Activated gamma-delta T cell treated with Interleukin-2 at 50 U/mL for 16 hours (primary cell): ENCODE results near the gene NUP93.
"Not testable (repeated sequence)": the region's sequence is repeated elsewhere in the genome, so short reads cannot be mapped to it uniquely, and the experiment has no call there.

ENCODE experiments used
- DNase-seq: peaks from one replicate; pipeline ENCODE4 v3.0.0-alpha.2; 2020

The NUP93 gene

DNA sequence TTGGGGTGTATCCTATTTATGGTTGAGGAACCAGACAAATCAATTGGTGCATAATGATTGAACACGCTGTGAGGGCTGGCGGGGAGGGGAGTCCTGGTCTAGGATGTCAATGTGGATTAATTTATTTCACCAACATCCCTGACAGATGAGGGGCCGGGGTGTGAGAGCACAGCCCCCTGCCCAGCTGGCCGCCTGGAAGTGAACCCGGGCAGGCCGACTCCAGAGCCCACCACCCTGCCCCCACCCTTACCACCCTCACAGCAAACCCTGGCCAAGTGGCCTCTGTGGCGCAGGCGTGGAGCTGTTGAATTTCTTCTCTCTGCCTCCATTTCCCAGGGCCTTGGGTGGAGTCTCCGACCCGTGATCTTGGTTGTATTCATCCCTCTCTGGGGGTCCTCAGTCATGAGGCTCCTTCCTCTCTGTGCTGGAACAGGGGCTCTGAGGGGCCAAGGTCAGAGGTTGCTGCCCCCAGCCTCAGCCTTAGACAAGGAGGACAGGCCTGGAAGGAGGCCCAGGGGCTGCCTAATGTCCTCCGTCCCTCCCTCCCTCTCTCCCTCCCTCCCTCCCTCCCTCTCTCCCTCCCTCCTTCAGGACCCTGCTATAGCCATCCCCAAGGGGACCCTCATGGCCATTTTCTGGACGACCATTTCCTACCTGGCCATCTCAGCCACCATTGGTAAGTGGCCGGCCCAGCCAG, 147.7 kb downstream of the NUP93 start:
- DNase-seq, result no peak

DNA sequence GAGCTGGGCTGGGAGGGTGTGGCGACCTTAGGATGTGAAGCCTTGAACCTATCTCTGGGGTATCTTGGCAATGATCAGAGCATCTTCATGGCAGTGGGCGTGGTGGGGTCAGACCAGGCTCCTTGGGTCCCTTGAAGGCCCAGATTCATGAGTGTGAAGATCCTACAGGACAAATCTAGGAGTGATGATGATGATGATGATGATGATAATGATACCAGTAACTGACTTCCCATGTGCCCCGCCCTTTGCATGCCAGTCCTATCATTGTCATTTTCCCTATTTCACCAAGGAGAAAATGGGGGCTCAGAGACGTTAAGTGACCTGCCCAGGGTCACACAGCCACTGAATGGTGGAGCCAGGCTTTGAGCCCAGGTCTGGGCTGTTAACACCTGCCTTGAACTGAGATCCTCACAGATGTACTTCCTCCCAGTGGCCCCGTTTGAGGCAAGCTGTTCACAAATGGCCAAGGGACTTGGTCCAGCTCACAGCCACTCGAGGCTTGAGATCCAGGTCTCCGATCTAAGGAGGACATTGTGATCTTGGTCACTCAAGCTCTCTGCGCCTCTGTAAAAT, 148.4 kb downstream of the NUP93 start:
- DNase-seq, result no peak

DNA sequence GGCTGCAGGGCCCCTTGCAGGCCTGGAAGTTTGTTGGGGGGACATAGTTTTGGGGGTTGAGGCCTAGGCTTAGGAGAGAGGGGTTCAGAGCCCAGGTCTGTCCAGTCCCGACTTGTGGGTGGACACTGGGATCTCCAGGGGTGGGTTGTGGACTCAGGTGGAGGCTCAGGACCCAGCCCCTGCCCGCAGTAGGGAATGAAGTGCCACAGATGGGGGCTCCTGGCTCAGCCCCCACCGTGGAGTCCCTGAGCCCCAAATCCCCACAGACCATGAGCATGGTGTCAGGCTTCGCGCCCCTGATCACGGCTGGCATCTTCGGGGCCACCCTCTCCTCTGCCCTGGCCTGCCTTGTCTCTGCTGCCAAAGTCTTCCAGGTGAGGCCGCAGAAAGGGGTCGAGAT, 149.3 kb downstream of the NUP93 start:
- no peak for DNase-seq

DNA sequence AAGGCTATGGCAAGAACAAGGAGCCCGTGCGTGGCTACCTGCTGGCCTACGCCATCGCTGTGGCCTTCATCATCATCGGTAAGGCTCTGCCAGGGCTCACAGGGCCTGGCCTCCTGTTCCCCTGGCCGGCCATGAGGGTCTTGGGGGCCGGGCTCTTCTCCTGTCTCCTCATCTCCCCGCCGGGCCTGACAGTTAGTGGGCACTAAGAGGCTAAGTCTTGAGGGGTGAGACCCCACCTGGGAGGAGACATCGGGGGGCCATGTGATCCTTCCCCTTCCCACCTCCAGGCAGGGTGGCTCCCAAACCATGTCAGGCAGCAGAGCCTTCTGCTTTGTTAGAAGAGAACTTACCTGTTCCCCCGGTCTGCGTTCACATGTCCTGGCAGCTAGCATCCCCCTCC, 150.2 kb downstream of the NUP93 start:
- DNase-seq, result no peak

DNA sequence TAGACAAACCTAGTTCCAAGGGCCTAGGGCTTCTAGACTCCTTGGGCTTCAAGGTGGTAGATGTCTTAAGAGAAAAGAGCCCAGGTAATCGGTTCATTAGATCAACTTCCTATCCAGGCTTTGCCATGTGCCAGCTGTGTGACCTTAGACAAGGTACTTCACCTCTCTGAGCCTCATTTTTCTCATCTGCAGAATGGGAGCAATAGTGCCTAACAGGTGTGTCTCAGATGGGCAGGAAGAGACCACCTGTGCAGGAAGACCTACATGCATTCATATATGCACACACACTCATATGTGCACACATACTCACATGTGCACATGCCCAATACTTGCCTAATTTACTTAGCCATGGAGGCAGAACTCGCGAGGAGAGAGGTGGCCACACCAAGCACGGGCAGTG, 150.8 kb downstream of the NUP93 start:
- DNase-seq, result no peak

DNA sequence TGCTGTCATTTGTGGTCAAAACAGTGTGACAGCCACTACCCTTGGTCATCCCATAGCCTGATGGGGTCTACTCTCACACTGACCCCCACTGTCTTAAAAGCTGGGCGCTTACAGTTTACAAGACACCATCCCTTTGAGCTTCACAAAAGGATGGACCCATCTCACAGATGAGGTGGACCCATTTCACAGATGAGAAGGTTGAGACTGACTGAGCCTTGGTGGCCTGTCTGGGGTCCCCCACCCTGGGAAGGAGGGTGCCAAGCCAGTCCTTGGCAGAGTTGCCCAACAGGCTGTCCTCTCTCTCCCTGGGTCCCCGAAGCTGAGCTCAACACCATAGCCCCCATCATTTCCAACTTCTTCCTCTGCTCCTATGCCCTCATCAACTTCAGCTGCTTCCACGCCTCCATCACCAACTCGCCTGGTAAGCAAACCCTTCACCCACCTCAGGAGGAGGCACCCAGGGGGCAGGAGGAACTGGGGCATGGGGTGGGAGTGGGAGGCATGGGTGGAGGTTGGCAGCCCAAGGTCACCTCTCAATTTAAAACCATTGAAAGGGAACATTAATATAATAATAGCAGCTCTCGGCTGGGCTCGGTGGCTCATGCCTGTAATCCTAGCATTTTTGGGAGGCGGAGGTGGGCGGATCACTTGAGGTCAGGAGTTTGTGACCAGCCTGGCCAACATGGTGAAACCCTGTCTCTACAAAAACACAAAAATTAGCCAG, 152.3 kb downstream of the NUP93 start:
- no peak for DNase-seq

DNA sequence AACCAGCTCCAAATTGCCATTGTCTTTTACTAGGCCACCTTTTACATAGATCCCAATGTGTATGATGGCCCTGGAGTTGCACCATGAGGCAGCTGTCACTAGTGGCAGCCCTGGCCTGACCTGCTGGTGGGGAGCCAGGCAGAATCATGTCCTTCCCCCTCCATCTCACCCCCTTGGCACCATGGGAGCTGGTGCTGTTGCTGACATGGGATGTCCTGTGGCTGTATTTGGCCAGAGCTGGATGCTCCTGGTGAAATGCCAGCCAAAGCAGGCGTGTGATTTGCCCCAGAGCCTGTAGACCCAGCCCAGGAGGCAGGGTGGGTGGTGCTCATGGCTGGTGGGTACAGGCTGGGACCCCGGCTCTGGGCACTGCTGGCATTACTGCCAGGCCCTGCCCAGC, 153.7 kb downstream of the NUP93 start:
- DNase-seq, result no peak

DNA sequence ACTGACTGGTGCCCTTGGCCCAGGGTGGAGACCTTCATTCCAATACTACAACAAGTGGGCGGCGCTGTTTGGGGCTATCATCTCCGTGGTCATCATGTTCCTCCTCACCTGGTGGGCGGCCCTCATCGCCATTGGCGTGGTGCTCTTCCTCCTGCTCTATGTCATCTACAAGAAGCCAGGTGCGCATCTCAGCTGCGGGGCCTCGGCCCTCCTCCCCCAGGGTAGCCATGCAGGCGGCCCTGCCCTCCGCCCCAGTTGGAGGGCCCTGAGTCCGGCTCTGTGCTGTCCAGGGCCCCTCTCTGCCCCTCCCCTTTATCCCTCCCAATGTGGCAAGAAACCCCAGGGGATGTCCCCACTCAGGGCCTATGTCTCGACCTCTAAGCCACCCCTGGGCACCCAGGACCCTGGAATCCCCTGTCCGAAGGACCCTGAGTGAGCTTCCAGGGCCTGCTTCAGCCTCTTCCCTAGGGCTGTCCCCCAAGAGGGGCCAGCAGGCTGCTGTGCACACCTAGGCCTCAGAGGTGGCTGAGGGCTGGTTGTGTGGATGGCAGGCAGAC, 154.2 kb downstream of the NUP93 start:
- DNase-seq, result no peak

DNA sequence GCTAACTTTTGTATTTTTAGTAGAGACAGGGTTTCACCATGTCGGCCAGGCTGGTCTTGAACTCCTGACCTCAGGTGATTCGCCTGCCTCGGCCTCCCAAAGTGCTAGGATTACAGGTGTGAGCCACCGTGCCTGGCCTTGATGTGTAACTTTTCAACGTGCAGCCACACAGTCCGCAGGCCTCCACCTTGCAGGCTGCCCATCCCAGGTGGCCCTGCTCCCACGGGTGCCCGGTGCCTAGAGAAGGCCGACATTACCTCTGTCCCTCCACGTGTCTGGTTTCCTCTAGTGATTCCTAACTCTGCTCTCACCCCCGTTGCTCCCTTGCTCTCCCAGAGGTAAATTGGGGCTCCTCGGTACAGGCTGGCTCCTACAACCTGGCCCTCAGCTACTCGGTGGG, 155.0 kb downstream of the NUP93 start:
- not testable (repeated sequence) for DNase-seq

DNA sequence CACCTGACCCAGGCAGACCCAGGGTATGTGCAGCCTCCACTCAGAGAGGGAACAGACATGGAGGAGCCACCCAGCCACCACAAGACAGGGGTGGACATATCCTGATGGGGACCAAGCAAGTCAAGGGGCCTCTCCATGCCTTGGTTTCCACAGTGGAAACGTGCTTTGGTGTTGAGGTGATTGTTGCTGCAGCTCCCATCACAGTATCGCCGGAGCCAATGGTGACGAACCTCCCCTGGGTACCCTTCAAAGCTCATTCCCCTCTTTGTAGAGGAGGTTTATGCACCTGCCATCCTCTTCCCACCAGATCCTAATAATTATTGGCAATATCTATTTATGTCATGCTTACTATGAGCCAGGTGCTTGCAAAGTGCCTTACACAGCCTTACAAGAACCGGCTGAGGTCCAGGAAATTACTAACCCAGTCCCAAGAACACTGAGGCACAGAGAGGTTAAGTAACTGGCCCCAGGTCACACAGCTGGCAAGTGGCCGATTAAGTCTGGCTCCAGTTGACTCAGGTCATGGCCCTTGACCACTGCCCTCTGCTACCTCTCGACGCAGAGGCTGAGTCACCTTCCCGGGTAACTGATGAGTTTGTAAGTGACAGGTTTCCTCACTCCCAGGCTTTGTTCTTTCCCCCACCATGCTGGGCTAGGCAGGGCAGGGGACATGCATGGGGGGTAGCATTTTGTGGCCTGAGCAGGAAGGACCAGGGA, 155.7 kb downstream of the NUP93 start:
- DNase-seq, result no peak

DNA sequence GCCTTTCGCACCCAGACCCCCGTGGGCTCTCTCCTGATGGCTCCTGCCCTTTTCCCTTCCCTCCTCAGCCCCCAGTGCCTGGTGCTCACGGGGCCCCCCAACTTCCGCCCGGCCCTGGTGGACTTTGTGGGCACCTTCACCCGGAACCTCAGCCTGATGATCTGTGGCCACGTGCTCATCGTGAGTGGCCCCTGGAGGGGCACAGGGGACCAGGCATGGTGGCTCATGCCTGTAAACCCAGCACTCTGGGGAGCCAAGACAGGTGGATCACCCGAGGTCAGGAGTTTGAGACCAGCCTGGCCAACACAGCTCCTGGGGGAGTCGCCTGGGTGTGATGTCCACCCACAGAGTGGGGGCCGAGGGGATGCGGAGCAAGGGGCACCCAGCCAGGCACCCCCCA, 156.4 kb downstream of the NUP93 start:
- no peak for DNase-seq

DNA sequence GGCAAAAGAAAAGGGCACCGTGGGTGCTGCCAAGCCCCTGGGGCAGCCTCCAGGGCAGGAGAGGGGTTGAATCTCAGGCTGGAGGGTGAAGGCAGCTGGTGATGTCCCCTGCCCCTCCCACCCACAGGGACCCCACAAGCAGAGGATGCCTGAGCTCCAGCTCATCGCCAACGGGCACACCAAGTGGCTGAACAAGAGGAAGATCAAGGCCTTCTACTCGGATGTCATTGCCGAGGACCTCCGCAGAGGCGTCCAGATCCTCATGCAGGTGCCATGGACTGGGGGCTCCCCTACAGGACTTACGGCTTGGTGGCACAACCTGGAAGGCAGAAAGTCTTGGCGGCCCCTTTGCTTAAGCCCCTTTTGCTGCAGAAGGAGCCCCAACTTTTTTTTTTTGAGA, 156.9 kb downstream of the NUP93 start:
- DNase-seq, result no peak

DNA sequence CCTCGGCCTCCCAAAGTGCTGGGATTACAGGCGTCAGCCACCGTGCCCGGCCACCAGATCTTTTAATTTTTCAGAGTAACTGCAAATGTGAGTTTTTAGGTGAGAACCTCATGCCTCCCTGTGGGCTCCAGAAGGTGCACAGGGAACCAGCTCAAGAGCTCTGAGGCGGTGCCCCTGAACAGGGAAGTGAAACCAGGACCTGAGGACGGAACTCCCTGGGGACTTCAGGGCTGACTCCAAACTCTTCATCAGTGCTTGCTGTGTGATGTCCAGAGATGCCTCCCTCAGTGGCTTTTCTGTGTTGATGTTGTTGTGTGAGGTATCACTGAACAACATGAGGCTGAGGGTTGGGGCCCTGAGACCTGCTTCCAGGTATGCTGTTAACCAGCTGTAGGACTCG, 158.9 kb downstream of the NUP93 start:
- no peak for DNase-seq

DNA sequence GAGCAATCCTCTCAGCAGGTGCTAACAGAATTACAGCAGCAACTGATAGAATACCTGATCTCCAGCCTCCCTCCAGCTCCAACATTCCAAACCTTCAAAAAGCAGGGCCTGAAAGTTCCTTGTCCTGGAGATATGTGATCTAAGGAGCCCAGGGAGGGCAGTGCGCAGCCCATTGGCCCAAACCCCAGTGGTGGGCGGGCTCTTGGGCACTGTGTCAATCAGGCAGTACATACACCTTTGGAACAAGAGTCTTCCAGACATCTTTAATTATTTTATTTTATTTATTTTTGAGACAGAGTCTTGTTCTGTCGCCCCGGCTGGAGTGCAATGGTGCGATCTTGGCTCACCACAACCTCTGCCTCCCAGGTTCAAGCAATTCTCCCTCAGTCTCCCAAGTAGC, 159.3 kb downstream of the NUP93 start:
- DNase-seq, result no peak

DNA sequence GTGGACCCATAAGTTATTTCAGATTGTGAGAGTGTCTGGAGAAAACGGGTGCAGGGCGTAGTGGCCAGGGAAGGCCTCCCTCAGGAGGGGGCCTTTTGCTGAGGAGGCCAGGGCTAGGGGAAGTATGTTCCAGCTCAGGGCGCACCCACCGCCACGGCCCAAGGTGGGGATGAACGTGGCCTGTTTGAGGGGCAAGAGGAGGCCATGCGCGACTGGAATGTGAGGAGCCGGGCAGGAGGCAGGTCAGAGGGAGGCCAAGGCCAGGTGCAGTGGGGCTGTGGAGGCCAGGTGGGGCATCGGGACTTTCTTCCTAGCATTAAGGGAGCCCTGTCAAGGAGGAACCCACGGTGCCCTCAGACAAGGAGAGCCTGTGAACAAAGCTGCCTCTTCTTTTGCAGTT, 161.8 kb downstream of the NUP93 start:
- DNase-seq, result no peak

DNA sequence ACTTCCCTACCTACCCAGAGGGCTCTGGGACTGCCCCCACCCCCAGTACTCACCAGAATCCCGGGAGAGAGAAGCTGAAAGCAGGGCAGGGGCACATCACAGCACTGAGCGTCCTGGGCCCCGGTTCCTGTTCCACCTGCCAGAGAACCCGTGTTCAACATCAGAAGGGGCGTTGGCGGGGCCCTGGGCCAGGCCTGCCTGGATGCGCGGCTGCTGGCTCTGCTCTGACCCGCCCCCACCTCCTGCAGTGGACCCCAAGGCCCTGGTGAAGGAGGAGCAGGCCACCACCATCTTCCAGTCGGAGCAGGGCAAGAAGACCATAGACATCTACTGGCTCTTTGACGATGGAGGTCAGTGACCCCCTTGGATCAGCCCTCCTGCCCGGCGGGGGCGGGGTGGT, 162.8 kb downstream of the NUP93 start:
- no peak for DNase-seq

DNA sequence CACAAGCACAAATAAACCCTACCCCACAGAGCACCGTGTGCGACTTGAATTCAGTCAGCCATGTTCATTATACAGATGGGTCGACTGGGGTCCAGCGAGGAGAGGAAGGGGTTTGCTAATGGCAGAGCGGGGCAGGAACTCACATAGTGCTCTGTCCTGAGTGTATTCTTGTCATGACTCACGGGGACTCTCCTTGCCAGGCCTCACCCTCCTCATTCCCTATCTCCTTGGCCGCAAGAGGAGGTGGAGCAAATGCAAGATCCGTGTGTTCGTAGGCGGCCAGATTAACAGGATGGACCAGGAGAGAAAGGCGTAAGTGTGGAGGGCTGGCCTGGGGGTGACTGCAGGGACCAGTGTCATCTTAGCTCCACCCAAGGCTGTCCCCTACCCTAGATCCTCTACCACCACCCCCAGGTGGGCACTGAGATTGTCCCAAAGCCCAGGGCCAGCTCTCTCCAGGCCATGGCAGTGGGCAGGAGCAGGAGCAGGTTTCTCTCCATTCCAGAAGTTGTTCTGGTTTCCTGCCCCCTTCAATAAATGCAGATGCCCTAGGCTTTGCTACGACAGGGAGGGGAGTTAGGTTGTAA, 164.5 kb downstream of the NUP93 start:
- DNase-seq, result no peak

DNA sequence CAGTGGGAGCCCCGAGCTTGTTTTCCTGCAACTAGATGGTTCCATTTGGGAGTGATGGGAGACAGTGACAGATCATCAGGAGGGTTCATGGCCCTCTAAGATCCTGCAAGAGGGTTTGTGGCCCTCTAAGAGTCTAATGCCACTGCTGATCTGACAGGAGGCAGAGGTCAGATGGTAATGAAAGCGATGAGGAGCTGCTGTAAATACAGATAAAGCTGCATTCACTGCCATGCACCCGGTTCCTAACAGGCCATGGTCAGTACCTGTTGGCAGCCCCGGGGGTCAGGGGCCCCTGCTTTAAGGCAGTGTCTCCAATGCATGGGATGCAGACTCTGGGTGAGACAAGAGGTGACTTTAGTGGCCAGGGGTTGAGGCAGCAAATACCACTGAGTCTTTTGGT, 165.9 kb downstream of the NUP93 start:
- DNase-seq, result no peak

DNA sequence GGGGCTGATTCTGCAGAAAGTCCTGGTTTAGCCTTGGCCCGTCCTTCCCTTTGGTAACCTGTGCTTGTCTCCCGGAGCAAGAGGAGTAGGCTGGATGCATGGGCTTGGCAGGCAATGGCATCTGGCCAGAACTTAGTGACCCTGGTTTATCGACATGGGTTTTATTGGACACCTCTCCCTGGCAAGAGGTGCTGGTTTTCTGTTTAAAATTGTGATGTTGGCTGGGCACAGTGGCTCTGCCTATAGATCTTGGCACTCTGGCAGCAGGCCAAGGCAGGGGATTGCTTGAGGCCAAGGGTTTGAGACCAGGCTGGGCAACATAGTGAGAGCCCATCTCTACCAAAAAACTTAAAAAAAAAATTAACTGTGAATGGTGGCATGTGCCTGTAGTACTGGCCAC, 166.3 kb downstream of the NUP93 start:
- no peak for DNase-seq

DNA sequence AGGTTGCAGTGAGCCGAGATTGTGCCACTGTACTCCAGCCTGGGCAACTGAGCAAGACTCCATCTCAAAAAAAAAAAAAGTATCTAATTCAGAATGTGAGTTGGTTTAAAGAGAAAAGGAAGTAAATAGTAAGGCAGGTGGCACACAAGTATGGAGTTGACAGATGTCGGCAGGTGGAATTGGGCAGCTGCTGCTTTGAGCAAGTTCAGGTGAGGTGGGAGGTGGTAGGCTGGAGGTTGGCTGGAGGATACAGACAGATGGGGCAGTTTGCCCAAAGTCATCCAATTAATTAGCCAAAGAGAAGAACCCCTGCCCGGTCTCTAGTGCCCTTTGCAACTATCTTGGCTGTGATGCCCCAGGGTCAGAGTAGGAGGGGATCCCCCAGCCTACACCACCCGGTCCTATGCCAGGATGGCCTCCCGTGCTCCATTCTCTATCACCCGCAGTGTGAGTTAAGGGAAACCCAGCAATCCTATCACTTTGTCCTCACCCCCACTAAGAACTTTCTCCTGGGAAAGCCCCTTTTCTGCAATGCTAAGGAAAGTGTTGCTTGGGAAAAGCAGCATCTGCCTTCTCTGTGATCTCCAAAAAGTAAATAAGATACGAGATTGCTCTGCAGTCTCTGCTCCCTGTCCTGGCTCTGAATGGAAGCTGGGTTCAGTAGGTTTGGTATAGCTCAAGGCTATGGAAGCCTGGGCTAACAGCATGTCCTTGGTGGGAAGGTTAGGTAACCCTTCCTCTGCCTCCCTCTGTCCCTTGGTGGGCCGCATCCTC, 167.3 kb downstream of the NUP93 start:
- no peak for DNase-seq

DNA sequence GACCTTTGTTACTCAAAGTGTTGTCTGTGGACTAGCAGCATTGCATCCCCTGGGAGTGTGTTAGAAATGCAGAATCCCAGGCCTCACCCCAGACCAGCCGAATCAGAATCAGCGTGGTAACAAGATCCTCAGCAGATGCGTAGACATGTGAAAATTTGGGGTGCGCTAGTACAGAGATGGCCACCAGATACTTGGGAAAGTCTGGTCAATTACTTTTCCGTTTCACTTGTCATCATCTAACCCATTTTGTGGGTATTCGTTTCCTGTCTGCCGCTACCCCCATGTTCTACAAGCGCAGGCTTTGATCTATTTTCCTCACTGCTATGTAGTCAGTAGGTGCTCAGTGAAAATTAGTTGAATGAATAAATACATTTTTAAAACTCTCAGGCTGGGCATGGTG, 168.9 kb downstream of the NUP93 start:
- DNase-seq, result no peak
